Panc1 (cell line): ENCODE measurements around the gene RNF8. TPM values are rescaled to one million over a fixed set of nuclear protein-coding genes. Genes with fewer than 3 reads are reported as not detected.
A peak's percentile ranks its signal among the peaks of the same experiment; 100 is the strongest.

Experiments used
- ATAC-seq: fragments of 200-7000 bp; cut with Tn5 transposase; 2 replicates; pipeline ENCODE4 v1.9.1; 2020; ENCODE audit warnings: mild to moderate bottlenecking, moderate library complexity
- BruUV-seq: library from RNA; stranded (reverse); fragments of 400-500 nt; replicated peaks from 2 replicates; lab custom pipeline; 2021; lab: Mats Ljungman, UMichigan
- CTCF ChIA-PET: fragments of 300-600 bp; sonication (Branson Sonifier 250); formaldehyde crosslinking; loops from one replicate; lab custom pipeline; 2022; ENCODE audit warnings: antibody characterized with exemption; lab: Charles Lee
- POLR2A ChIA-PET: fragments of 300-600 bp; sonication (Branson Sonifier 250); formaldehyde crosslinking; loops from one replicate; lab custom pipeline; 2022; ENCODE audit warnings: antibody characterized with exemption; lab: Charles Lee
- DNase-seq: peaks from one replicate; pipeline ENCODE4 v3.0.0-alpha.2; 2010; ENCODE audit warnings: low read depth, low spot score
- H3K27ac ChIP-seq: 2 replicates; pipeline ENCODE4 v1.5.1; 2011; ENCODE audit warnings: mild to moderate bottlenecking, low read length, inconsistent platforms
- H3K27me3 ChIP-seq: fragments of 200-500 bp; sonication (Bioruptor generic); 2 replicates; pipeline ENCODE4 v1.6.0; 2014; ENCODE audit warnings: low read length, inconsistent platforms; ENCODE audit not compliant: control insufficient read depth, insufficient read depth
- H3K36me3 ChIP-seq: fragments of 200-500 bp; sonication (Bioruptor generic); 2 replicates; pipeline ENCODE4 v1.5.1; 2014; ENCODE audit warnings: inconsistent platforms, mild to moderate bottlenecking, low read length, moderate library complexity; ENCODE audit not compliant: control insufficient read depth, insufficient read depth
- H3K4me1 ChIP-seq: 2 replicates; pipeline ENCODE4 v1.5.1; 2011; ENCODE audit warnings: inconsistent platforms, mild to moderate bottlenecking, low read length, moderate library complexity; ENCODE audit not compliant: control insufficient read depth, insufficient read depth
- H3K4me3 ChIP-seq, 2 experiments: 2 replicates each; pipeline ENCODE4 v1.5.1; 2011 to 2012; ENCODE audit warnings: low read depth in 2 of 2, low read length in 2 of 2, mild to moderate bottlenecking in 2 of 2, inconsistent platforms in 1 of 2, moderate library complexity in 1 of 2
- H3K9me3 ChIP-seq: fragments of 200-500 bp; sonication (Bioruptor generic); 2 replicates; pipeline ENCODE4 v1.5.1; 2014; ENCODE audit warnings: low read depth, mild to moderate bottlenecking, inconsistent platforms, low read length, moderate library complexity; ENCODE audit not compliant: control insufficient read depth, insufficient read depth
- CTCF ChIP-seq: fragments of 450-650 bp; IDR thresholded peaks from 2 replicates; pipeline ENCODE4 v1.5.1; 2017; ENCODE audit warnings: mild to moderate bottlenecking
- POLR2AphosphoS5 ChIP-seq: IDR thresholded peaks from 2 replicates; pipeline ENCODE4 v1.6.1; 2012; ENCODE audit warnings: mild to moderate bottlenecking, low read depth, low read length, moderate library complexity
- REST ChIP-seq, 2 experiments: IDR thresholded peaks; 2 replicates each; pipeline ENCODE4 v1.6.1; 2011 to 2012; ENCODE audit warnings: low read depth in 2 of 2, control low read depth in 1 of 2, low read length in 1 of 2, mild to moderate bottlenecking in 1 of 2, moderate library complexity in 1 of 2; ENCODE audit not compliant: insufficient read depth in 1 of 2
- SIN3A ChIP-seq: IDR thresholded peaks from 2 replicates; pipeline ENCODE4 v1.6.1; 2012; ENCODE audit warnings: low read depth, mild to moderate bottlenecking, low read length, moderate library complexity, borderline replicate concordance; ENCODE audit not compliant: insufficient read depth
- TCF7L2 ChIP-seq: IDR thresholded peaks from 2 replicates; pipeline ENCODE4 v1.6.1; 2011; ENCODE audit warnings: mild to moderate bottlenecking, low read depth, low read length, inconsistent platforms
- in situ Hi-C: cut with HindIII; loops from 2 replicates; pipeline ENCODE4 v1.10.0; 2016; ENCODE audit warnings: low sequenced_read_pairs, low pct_unique_long_range_greater_than_20kb
- intact Hi-C: fragments of 100-400 bp; cut with micrococcal nuclease; formaldehyde crosslinking; loops from one replicate; pipeline ENCODE4 v1.10.0; 2022; ENCODE audit not compliant: unreplicated experiment
- total RNA-seq: library from RNA; stranded (reverse); gene quantifications from one replicate; pipeline ENCODE4 v1.2.1, GENCODE V29; 2021; ENCODE audit not compliant: unreplicated experiment

RNF8 gene
- total RNA-seq, 1 experiment from 2014 or later, result 21.1 TPM

- CTCF ChIA-PET, result no interaction called here
- DNase-seq (no peak), ATAC-seq (no peak)
- no peak overlapping the region for H3K27ac ChIP-seq
- in situ Hi-C loops, result no loop called here
- H3K27me3 ChIP-seq, result no peaks in the 10 kb centered on the region
- TF ChIP-seq REST (IDR thresholded peaks at IDR 0.05; ENCODE audit: insufficient read depth in 1 of 2, low read depth in 2 of 2, low read length in 1 of 2) (no peak), TCF7L2 (no peak), POLR2AphosphoS5 (no peak), SIN3A (no peak), CTCF (no peak)
- intact Hi-C loops, result no loop called here
- no peaks in the 10 kb centered on the region for H3K4me1 ChIP-seq
- no peaks in the 10 kb centered on the region for H3K9me3 ChIP-seq
- no peaks in the 10 kb centered on the region for H3K36me3 ChIP-seq
- no peak overlapping the region for H3K4me3 ChIP-seq
- BruUV-seq, result no TSS peak
- POLR2A ChIA-PET, result no interaction called here
Observed at GRCh38 chr6:37309692-37310091, 44.1 kb upstream of the RNF8 start.

GRCh38 chr6:37310966-37311365 lies 42.8 kb upstream of the RNF8 start:
- DNase-seq, result no peak
- no peaks in the 10 kb centered on the region for H3K27me3 ChIP-seq
- no peak overlapping the region for H3K4me3 ChIP-seq
- H3K4me1 ChIP-seq, result no peaks in the 10 kb centered on the region
- 0 out of 2 replicates have a peak, but pooled peaks cover 2% of the 10 kb centered on the region for H3K36me3 ChIP-seq
- POLR2A ChIA-PET, result no interaction called here
- ATAC-seq, result no peak
- BruUV-seq, result TSS peak; percentile 49
- H3K9me3 ChIP-seq, result no peaks in the 10 kb centered on the region
- H3K27ac ChIP-seq, result no peak overlapping the region
- CTCF ChIA-PET, result interaction anchor here (0.5 kb wide), 1 partner anchor 429 kb away, joined by 4 read pairs; no protein-coding TSS in a partner anchor
- in situ Hi-C loops, result no loop called here
- intact Hi-C loops, result no loop called here
- TF ChIP-seq CTCF (no peak), SIN3A (no peak), REST (IDR thresholded peaks at IDR 0.05; ENCODE audit: insufficient read depth in 1 of 2, low read depth in 2 of 2, low read length in 1 of 2) (no peak), POLR2AphosphoS5 (no peak), TCF7L2 (no peak)
